K562 (cell line): Measurements from ENCODE around the gene ELMO1. TPM values are rescaled to one million over a fixed set of nuclear protein-coding genes. Genes with fewer than 3 reads are reported as not detected.

Source experiments
- ATAC-seq: fragments of 200-7000 bp; cut with Tn5 transposase; 3 replicates; pipeline ENCODE4 v1.9.1; 2020; ENCODE audit warnings: moderate library complexity
- BruUV-seq: library from RNA; stranded (reverse); fragments of 400-500 nt; replicated peaks from 2 replicates; lab custom pipeline; 2021; lab: Mats Ljungman, UMichigan
- CTCF ChIA-PET: fragments of 300-600 bp; formaldehyde crosslinking; extraction: SDS; loops from one replicate; lab custom pipeline; 2021; ENCODE audit warnings: low intra/inter-chr PET ratio; lab: Yijun Ruan, JAX
- POLR2A ChIA-PET: fragments of 300-600, 350-650 bp; sonication (Branson Sonifier 250); formaldehyde crosslinking; extraction: SDS; loops from one replicate; lab custom pipeline; 2021; ENCODE audit warnings: antibody characterized with exemption, inconsistent platforms; lab: Yijun Ruan, JAX
- DNase-seq, 4 experiments: peaks; one replicate each; pipeline versions ENCODE4 v3.0.0 to v3.0.0-alpha.2; 2011 to 2018; ENCODE audit warnings: low spot score in 3 of 4, mixed read lengths in 3 of 4; ENCODE audit errors: extremely low read depth in 1 of 4
- FAIRE-seq: peaks from 2 replicates; lab custom pipeline; 2011; peaks lifted over from hg19 to GRCh38; lab: Jason Lieb, UNC
- H2AFZ ChIP-seq: 2 replicates; pipeline ENCODE4 v1.6.0; 2011; ENCODE audit warnings: low read depth, low read length, control low read depth, inconsistent platforms
- H3K27ac ChIP-seq: fragments of 200-600 bp; 3 replicates; pipeline ENCODE4 v1.8.0; 2011; ENCODE audit warnings: low read depth, mild to moderate bottlenecking, control low read depth, inconsistent platforms, low read length, moderate library complexity, mixed read lengths; ENCODE audit errors: extremely low read depth
- H3K27me3 ChIP-seq, 2 experiments: fragments of 300-600 bp in 1 of 2; 2 replicates in 1 of 2; 3 replicates in 1 of 2; pipeline versions ENCODE4 v1.6.0 to v1.8.0; 2011; ENCODE audit warnings: inconsistent platforms in 2 of 2, low read length in 2 of 2, mild to moderate bottlenecking in 1 of 2, mixed read lengths in 1 of 2, moderate library complexity in 1 of 2; ENCODE audit not compliant: control insufficient read depth in 2 of 2, insufficient read depth in 2 of 2
- H3K36me3 ChIP-seq: fragments of 300-600 bp; 3 replicates; pipeline ENCODE4 v1.8.0; 2011; ENCODE audit warnings: mild to moderate bottlenecking, low read length, inconsistent platforms; ENCODE audit not compliant: control insufficient read depth, insufficient read depth
- H3K4me1 ChIP-seq, 2 experiments: fragments of 200-600 bp in 1 of 2; replicated peaks in 1 of 2; 2 replicates in 1 of 2; 3 replicates in 1 of 2; pipeline versions ENCODE4 v1.5.1 to v1.8.0; 2011; ENCODE audit warnings: inconsistent platforms in 2 of 2, low read length in 2 of 2, mild to moderate bottlenecking in 1 of 2, mixed read lengths in 1 of 2, moderate library complexity in 1 of 2; ENCODE audit not compliant: control insufficient read depth in 2 of 2, insufficient read depth in 2 of 2
- H3K4me2 ChIP-seq: 2 replicates; pipeline ENCODE4 v1.6.1; 2011; ENCODE audit warnings: low read length, control low read depth, inconsistent platforms, mixed read lengths; ENCODE audit not compliant: insufficient read depth
- H3K4me3 ChIP-seq: fragments of 200-600 bp; sonication (generic), shearing (Covaris generic); 2 replicates; pipeline ENCODE4 v1.5.1; 2016; ENCODE audit warnings: control low read depth, inconsistent platforms
- H3K79me2 ChIP-seq: fragments of 200-600 bp; 3 replicates; pipeline ENCODE4 v1.8.0; 2011; ENCODE audit warnings: low read length, inconsistent platforms; ENCODE audit not compliant: control insufficient read depth, insufficient read depth
- H3K9ac ChIP-seq, 2 experiments: 2 replicates each; pipeline versions ENCODE4 v1.6.0 to v1.6.1; 2011; ENCODE audit warnings: low read depth in 2 of 2, low read length in 2 of 2, control low read depth in 1 of 2, inconsistent platforms in 1 of 2, mild to moderate bottlenecking in 1 of 2, mixed read lengths in 1 of 2; ENCODE audit not compliant: insufficient read depth in 1 of 2
- H3K9me1 ChIP-seq: one replicate; pipeline ENCODE4 v1.6.0; 2011; ENCODE audit warnings: inconsistent platforms, mild to moderate bottlenecking, low read length, moderate library complexity; ENCODE audit not compliant: control insufficient read depth, insufficient read depth
- H3K9me3 ChIP-seq: replicated peaks from 2 replicates; pipeline ENCODE4 v1.5.1; 2011; ENCODE audit warnings: low read depth, low read length, inconsistent platforms; ENCODE audit not compliant: control insufficient read depth, insufficient read depth
- H4K20me1 ChIP-seq: replicated peaks from 2 replicates; pipeline ENCODE4 v1.6.1; 2011; ENCODE audit warnings: low read length, inconsistent platforms, mixed read lengths; ENCODE audit not compliant: control insufficient read depth, insufficient read depth
- CAMTA2 ChIP-seq: fragments of 250-450 bp; sonication (Bioruptor Pico); conservative IDR thresholded peaks from 2 replicates; pipeline ENCODE4 v1.5.1; 2022
- ZNF639 ChIP-seq, 2 experiments: fragments of 200-800 bp in 1 of 2; sonication (Bioruptor generic) in 1 of 2; sonication (generic) in 1 of 2; formaldehyde crosslinking in 1 of 2; IDR thresholded peaks in 1 of 2; conservative IDR thresholded peaks in 1 of 2; 2 replicates each; pipeline versions ENCODE4 v1.5.0 to v1.6.1; 2016 to 2020; ENCODE audit warnings: missing compliant biosample characterization in 1 of 2, missing genetic modification characterization in 1 of 2, missing genetic modification reagents in 1 of 2
- WGBS: fragments of 100-300 bp; shearing (Covaris generic); methylation state at CpG from one replicate; pipeline ENCODE4 v1.1.6; 2016; ENCODE audit warnings: low coverage, mixed read lengths; ENCODE audit not compliant: insufficient coverage; ENCODE audit errors: missing lambda C conversion rate; 5-methylcytosine and 5-hydroxymethylcytosine counted together
- in situ Hi-C: fragments of 300-500 bp; cut with MboI; formaldehyde crosslinking; loops from 4 replicates; pipeline ENCODE4 v1.15.0; 2018; ENCODE audit warnings: inconsistent platforms, mixed read lengths
- intact Hi-C: fragments of 100-400 bp; cut with micrococcal nuclease; formaldehyde crosslinking; loops from 2 replicates; pipeline ENCODE4 v1.14.2; 2022
- polyA plus RNA-seq, 8 experiments: library from polyadenylated mRNA; depleted of rRNA in 4 of 8; stranded (reverse) in 5 of 8; unstranded in 3 of 8; fragments of >200 nt; fragmentation: Nextera tagmentation in 2 of 8; fragmentation: Illumina TruSeq in 1 of 8; extraction: Ambion mirVana in 2 of 8; extraction: Trizol in 1 of 8; gene quantifications; 2 replicates each; pipeline versions ENCODE4 v1.2.1 to v1.2.3, GENCODE V29; 2011 to 2014; ENCODE audit warnings: inconsistent platforms in 1 of 8, missing spikeins in 1 of 8
- total RNA-seq, 7 experiments: library from RNA; depleted of rRNA in 6 of 7; stranded (reverse); fragments of >200 nt in 6 of 7; fragmentation: Illumina TruSeq in 2 of 7; extraction: Trizol in 2 of 7; gene quantifications; 2 replicates each; pipeline versions ENCODE4 v1.2.1 to v1.2.3, GENCODE V29; 2011 to 2021; ENCODE audit warnings: low replicate concordance in 1 of 7

The ELMO1 gene
- total and polyA plus RNA-seq, 9 of the 15 experiments (the other 6 are each of a cell fraction or from before 2014, with no cell fraction given) = 0.36 to 7.2 (median 3.6) TPM

GRCh38 chr7:37410305-37411229 lies 38.1 kb downstream of the ELMO1 start:
- no peak for ATAC-seq
- Histone ChIP-seq H4K20me1 (peaks cover 3% of the 10 kb centered on the region; the same call in 1 of the 2 replicates), H3K9ac (no peak overlapping the region), H2AFZ (peak overlapping the region; percentile 8; the same call in 1 of the 2 replicates), H3K27ac (no peak overlapping the region), H3K27me3 (no peaks in the 10 kb centered on the region), H3K9me3 (no peaks in the 10 kb centered on the region), H3K4me2 (no peak overlapping the region)
- no TSS peak for BruUV-seq
- CTCF ChIA-PET = no interaction called here
- 0 out of 4 replicates have a peak, but pooled peaks of 1 of the 2 experiments have one; percentile 19 for TF ChIP-seq ZNF639 (CRISPR knock-in tag; conservative IDR thresholded peaks at IDR 0.05 in 1 of 2, IDR thresholded peaks at IDR 0.05 in 1 of 2)
- TF ChIP-seq CAMTA2 = no peak
- TF ChIP-seq, all 486 proteins: peak for 1
- Histone ChIP-seq H3K79me2 (no peaks in the 10 kb centered on the region), H3K4me3 (no peak overlapping the region), H3K36me3 (no peaks in the 10 kb centered on the region), H3K4me1 (peaks cover 4 to 7% of the 10 kb centered on the region in 2 experiments; a peak in 4 of 5 replicates), H3K9me1 (no peaks in the 10 kb centered on the region)
- POLR2A ChIA-PET = no interaction called here
- 11% methylated on average over 1 of the region's 1 CpG for WGBS
- intact Hi-C loops (no loop called here), in situ Hi-C loops (no loop called here)
- no peak for FAIRE-seq
- DNase-seq = no peak
